ENCODE measurements around the gene WDR90.

WDR90 gene

DNA sequence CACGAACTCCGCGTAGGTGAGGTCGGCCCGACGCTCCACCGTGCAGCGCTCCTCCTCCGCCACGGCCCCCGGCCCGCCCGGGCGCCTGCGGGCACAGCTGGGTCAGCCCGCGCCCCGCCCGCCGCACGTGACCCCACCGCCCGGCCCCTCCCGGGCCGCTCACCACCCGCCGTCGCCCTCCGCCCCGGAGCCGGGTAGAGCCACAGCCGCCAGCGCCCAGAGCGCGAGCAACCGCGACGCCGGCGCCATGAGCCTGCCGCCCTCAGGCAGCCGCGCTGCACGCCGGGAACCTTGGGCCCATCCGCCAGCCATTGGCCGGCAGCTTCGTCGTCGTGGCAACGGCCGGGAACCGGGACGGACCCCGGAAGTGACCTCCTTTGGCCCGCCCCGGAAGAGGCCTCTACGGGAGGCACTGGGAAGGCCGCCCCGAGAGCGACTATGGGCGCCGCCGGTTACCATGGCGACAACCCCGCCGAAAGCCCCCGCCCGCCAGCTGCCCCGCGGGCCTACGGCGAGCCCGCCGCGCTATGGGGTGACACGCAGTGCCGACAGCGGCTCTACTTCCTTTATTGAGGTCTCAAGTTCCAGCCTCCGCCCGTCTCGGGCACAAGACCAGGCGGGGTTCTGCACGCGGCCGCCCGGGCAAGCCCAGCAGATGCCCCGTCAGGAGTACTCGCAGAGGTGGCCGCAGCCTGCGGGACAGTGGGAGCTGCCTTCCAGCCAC lies 35.1 kb downstream of the WDR90 start, which contains the start of gene JMJD8:
Gene JMJD8 (minus strand): TSS at position 264 of the 724 bp plus-strand sequence. CDS start 15 bp downstream, at position 249.
- Histone ChIP-seq H3K4me3 (ENCODE audit: low read depth, low read length) (peak within 1 kb of the TSS; percentile 61), H3K27ac (peak within 1 kb of the TSS; percentile 88), H3K27me3 (ENCODE audit: insufficient read depth, low read depth, severe bottlenecking) (no peaks in the 10 kb centered on the region), H3K36me3 (peaks cover 64% of the 10 kb centered on the region), H3K9me3 (ENCODE audit: severe bottlenecking) (no peaks in the 10 kb centered on the region)
- TF ChIP-seq, protein P1, sequence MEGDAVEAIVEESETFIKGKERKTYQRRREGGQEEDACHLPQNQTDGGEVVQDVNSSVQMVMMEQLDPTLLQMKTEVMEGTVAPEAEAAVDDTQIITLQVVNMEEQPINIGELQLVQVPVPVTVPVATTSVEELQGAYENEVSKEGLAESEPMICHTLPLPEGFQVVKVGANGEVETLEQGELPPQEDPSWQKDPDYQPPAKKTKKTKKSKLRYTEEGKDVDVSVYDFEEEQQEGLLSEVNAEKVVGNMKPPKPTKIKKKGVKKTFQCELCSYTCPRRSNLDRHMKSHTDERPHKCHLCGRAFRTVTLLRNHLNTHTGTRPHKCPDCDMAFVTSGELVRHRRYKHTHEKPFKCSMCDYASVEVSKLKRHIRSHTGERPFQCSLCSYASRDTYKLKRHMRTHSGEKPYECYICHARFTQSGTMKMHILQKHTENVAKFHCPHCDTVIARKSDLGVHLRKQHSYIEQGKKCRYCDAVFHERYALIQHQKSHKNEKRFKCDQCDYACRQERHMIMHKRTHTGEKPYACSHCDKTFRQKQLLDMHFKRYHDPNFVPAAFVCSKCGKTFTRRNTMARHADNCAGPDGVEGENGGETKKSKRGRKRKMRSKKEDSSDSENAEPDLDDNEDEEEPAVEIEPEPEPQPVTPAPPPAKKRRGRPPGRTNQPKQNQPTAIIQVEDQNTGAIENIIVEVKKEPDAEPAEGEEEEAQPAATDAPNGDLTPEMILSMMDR (IDR thresholded peaks at IDR 0.05; ENCODE audit: low read depth, low read length), result no peak
- peak; percentile 97 for DNase-seq

DNA sequence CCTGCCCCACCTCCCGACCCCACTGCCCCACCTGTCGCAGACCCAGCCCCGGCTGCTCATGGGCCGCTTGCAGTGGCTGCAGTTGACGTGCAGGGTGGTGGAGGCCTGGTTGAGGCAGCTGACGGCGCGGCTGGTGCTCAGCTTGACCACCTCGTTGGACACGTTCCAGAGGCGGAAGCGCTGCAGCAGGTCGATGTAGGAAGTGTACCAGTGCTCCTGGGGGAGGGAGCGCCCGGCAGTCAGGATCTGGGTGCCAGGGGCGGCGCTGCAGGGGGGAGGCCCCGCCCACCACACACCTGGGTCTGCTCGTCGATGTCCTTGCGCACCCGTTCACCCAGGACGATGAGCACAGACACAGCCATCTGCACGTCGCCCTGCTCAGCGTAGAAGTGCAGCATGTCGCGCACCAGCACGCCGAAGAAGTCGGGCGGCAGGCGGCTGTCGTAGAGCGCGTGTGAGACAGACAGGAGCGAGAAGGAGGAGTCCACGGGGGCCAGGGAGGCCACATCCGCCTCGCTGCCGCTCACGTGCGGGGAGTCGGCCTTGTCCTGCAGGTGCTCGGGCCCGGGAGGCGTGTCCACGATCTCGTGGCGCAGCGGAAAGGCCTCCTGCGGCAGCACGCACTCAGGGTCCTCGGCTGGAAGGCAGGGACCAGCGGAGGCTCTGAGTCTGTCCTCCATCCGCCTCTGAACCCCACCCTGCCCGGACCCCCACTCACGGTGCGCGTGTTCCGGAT lies 36.0 kb downstream of the WDR90 start:
- Histone ChIP-seq H3K27me3 (ENCODE audit: insufficient read depth, low read depth, severe bottlenecking) (no peaks in the 10 kb centered on the region), H3K9me3 (ENCODE audit: severe bottlenecking) (no peaks in the 10 kb centered on the region), H3K4me3 (ENCODE audit: low read depth, low read length) (no peak overlapping the region), H3K27ac (peak overlapping the region; percentile 88), H3K36me3 (peaks cover 64% of the 10 kb centered on the region)
- TF ChIP-seq, protein P1 (IDR thresholded peaks at IDR 0.05; ENCODE audit: low read depth, low read length), result no peak
- DNase-seq, result no peak

DNA sequence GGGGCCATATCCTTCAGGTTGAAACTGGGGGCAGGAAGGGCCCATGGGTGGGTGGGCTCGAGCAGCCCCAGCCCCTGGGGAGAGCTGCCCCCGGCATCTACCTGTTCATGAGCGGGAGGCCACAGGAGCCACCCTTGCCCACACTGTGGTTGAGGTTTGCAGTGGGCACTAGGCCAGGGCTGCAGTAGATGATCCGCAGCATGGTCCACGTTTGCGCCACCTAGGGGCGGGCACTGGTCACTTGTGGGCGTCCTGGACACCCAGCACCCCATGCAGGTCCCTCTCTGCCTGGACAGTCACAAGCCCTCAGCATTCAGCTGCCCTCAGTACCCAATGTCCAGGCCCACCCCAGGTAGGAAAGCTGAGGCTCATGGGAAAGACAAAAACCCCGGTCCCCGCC lies 36.8 kb downstream of the WDR90 start:
- peak; percentile 75 for DNase-seq
- Histone ChIP-seq H3K27me3 (ENCODE audit: insufficient read depth, low read depth, severe bottlenecking) (no peaks in the 10 kb centered on the region), H3K9me3 (ENCODE audit: severe bottlenecking) (no peaks in the 10 kb centered on the region), H3K27ac (no peak overlapping the region), H3K4me3 (ENCODE audit: low read depth, low read length) (no peak overlapping the region), H3K36me3 (peaks cover 64% of the 10 kb centered on the region)
- TF ChIP-seq, protein P1 (IDR thresholded peaks at IDR 0.05; ENCODE audit: low read depth, low read length), result peak; percentile 90

DNA sequence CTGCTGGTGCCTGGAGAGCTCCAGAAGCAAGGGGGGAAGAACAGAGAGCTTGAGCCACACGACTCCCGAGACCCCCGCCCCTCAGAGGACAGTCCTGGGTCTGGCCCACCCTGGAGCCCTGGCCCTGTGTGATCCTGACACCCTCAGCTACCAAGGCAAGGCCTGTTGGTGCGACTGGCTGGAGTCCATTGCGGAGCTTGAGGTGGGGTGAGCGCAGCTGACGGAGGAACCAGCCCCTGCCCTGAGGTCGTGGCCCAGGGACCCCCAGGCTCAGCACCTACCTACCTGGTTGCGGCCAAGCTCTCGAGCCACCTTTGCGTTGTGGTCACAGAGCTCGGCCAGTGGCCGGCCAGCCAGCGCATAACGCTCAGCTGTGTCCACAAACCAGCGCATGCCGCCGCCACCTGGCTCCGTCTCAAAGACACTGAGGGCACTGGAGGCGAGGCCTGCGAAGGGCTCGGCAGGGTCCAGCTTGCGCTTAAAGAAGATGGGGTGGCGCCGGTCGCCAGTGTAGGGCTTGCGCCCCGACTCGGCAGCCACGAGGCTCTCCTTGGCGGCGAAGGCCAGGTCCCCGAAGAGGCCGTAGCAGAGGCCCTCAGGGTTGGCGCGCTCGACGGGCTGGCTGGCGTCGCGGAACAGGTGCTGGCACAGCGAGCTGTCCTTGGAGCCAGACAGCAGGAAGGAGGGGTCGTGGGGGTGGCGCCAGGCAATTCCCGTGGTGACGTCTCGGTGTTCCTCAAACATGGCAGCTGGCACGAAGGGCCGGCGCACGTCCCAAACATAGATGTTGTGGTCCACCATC lies 37.5 kb downstream of the WDR90 start:
- no peak overlapping the region for H3K27ac ChIP-seq
- peaks cover 57% of the 10 kb centered on the region for H3K36me3 ChIP-seq
- DNase-seq, result no peak
- H3K4me3 ChIP-seq (ENCODE audit: low read depth, low read length), result no peak overlapping the region
- TF ChIP-seq, protein P1 (IDR thresholded peaks at IDR 0.05; ENCODE audit: low read depth, low read length), result no peak
- H3K9me3 ChIP-seq (ENCODE audit: severe bottlenecking), result no peaks in the 10 kb centered on the region
- no peaks in the 10 kb centered on the region for H3K27me3 ChIP-seq (ENCODE audit: insufficient read depth, low read depth, severe bottlenecking)

DNA sequence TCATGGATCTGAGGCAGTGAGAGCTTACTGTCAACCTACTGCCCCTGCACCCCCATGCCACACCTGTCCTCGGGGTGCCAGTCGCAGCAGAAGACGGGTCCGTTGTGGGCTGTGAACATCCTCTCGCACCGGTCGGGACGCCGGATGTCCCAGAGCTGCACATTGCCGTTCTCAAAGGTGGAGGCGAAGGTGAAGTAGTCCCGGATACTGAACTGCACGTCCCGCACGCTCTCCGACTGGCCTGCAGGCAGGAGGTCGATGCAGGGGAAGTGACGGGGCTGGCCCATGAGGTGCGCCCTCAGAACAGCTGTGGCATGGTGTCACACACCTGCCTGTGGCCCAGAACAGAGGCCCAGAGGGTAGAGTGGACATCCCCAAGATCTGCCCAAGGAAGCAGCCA lies 38.3 kb downstream of the WDR90 start:
- no peaks in the 10 kb centered on the region for H3K27me3 ChIP-seq (ENCODE audit: insufficient read depth, low read depth, severe bottlenecking)
- no peaks in the 10 kb centered on the region for H3K9me3 ChIP-seq (ENCODE audit: severe bottlenecking)
- DNase-seq, result no peak
- no peak overlapping the region for H3K27ac ChIP-seq
- TF ChIP-seq, protein P1 (IDR thresholded peaks at IDR 0.05; ENCODE audit: low read depth, low read length), result no peak
- no peak overlapping the region for H3K4me3 ChIP-seq (ENCODE audit: low read depth, low read length)
- H3K36me3 ChIP-seq, result peaks cover 48% of the 10 kb centered on the region
